K562 (cell line): ENCODE measurements around the gene DBNL.

Source experiments
- DIDO1 ChIP-seq: fragments of 450-650 bp; IDR thresholded peaks from 2 replicates; pipeline ENCODE4 v1.6.1; 2016; ENCODE audit warnings: low read depth, missing biosample characterization, missing genetic modification characterization
- HDGF ChIP-seq: fragments of 450-650 bp; IDR thresholded peaks from 2 replicates; pipeline ENCODE4 v1.6.1; 2016
- NBN ChIP-seq: fragments of 450-650 bp; IDR thresholded peaks from 2 replicates; pipeline ENCODE4 v1.6.1; 2016; ENCODE audit warnings: low read depth, mild to moderate bottlenecking
- POLR2AphosphoS2 ChIP-seq: IDR thresholded peaks from 2 replicates; pipeline ENCODE4 v1.6.1; 2012; ENCODE audit warnings: low read length, improper control_type of control experiment
- SMARCC2 ChIP-seq: fragments of 450-650 bp; IDR thresholded peaks from 2 replicates; pipeline ENCODE4 v1.6.1; 2017; ENCODE audit warnings: antibody characterized with exemption, moderate library complexity, mild to moderate bottlenecking, low read depth
- ZKSCAN3 ChIP-seq: fragments of 250-450 bp; sonication (Bioruptor Pico); IDR thresholded peaks from 2 replicates; pipeline ENCODE4 v1.4.0; 2020
- ZNF224 ChIP-seq: sonication (generic); formaldehyde crosslinking; IDR thresholded peaks from 2 replicates; pipeline ENCODE4 v1.8.0; 2022; ENCODE audit warnings: mild to moderate bottlenecking, missing genetic modification reagents
- TF ChIP-seq, protein P1 (sequence below): fragments of 450-650 bp; IDR thresholded peaks from 2 replicates; pipeline ENCODE4 v1.6.1; 2016

- TF ChIP-seq, protein P1, sequence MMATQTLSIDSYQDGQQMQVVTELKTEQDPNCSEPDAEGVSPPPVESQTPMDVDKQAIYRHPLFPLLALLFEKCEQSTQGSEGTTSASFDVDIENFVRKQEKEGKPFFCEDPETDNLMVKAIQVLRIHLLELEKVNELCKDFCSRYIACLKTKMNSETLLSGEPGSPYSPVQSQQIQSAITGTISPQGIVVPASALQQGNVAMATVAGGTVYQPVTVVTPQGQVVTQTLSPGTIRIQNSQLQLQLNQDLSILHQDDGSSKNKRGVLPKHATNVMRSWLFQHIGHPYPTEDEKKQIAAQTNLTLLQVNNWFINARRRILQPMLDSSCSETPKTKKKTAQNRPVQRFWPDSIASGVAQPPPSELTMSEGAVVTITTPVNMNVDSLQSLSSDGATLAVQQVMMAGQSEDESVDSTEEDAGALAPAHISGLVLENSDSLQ: no peak
- TF ChIP-seq SMARCC2 (no peak), DIDO1 (tag) (no peak), HDGF (no peak), ZKSCAN3 (CRISPR knock-in tag) (no peak), ZNF224 (CRISPR knock-in tag) (no peak), NBN (no peak), POLR2AphosphoS2 (no peak)
Measured at GRCh38 chr7:44066111-44066460, 21.6 kb downstream of the DBNL start.
